Right lung (tissue), 10 donors: Measurements from ENCODE around the gene LYG2. TPM values are rescaled to one million over a fixed set of nuclear protein-coding genes. Genes with fewer than 3 reads are reported as not detected.
"Not testable (repeated sequence)": the region's sequence is repeated elsewhere in the genome, so short reads cannot be mapped to it uniquely, and the experiment has no call there.

Experiments used
- DNase-seq, 2 donors: peaks; one replicate each; pipeline ENCODE4 v3.0.0-alpha.2; 2013
- long read RNA-seq, 8 donors: transcript quantifications; one replicate each; lab custom pipeline, GENCODE V29; 2026
- polyA plus RNA-seq, 5 donors: library from polyadenylated mRNA; unstranded; fragments of 120-200 nt; gene quantifications; one replicate each; pipeline versions ENCODE4 v1.2.1 to v1.2.3, GENCODE V29; 2013; ENCODE audit warnings: inconsistent platforms in 1 of 5, low replicate concordance in 1 of 5; ENCODE audit not compliant: insufficient read length in 5 of 5, insufficient read depth in 1 of 5

The LYG2 gene
- under 1 TPM; 0.34 to 0.80 (median 0.64) TPM for polyA plus RNA-seq
- long read RNA-seq, donor 1: 0 reads
- long read RNA-seq, donor 2: 0 reads
- long read RNA-seq, donor 3: 0 reads
- long read RNA-seq, donor 4, partial matches to known transcripts: 5 of 5 reads
- long read RNA-seq, donor 4, other reads (novel, unspliced or antisense): 0 of 5 reads
- long read RNA-seq, donor 5: 0 reads
- long read RNA-seq, donor 6: 0 reads
- long read RNA-seq, donor 7: 0 reads
- long read RNA-seq, donor 8: 0 reads

GRCh38 chr2:99255491-99256318 is at the start of gene LYG2:
Gene LYG2, minus strand, starts transcription at chr2:99255666. Its CDS starts 1,406 bp downstream, at chr2:99254260.
- no peak for DNase-seq

- DNase-seq: not testable (repeated sequence)
Observed at GRCh38 chr2:99301097-99301496, 45.6 kb upstream of the LYG2 start, which contains the start of gene LYG1. Gene LYG1, minus strand, starts transcription at chr2:99301197. Its CDS starts 5,527 bp downstream, at chr2:99295670.

GRCh38 chr2:99299580-99299979 is 44.1 kb upstream of the LYG2 start:
- DNase-seq: no peak

GRCh38 chr2:99297994-99298393 is 42.5 kb upstream of the LYG2 start:
- no peak for DNase-seq

GRCh38 chr2:99285526-99285925 is 30.1 kb upstream of the LYG2 start:
- peak; percentile 23 to 30 for DNase-seq

GRCh38 chr2:99279969-99280695 is 24.7 kb upstream of the LYG2 start:
- DNase-seq: no peak

GRCh38 chr2:99278793-99279291 is 23.4 kb upstream of the LYG2 start:
- DNase-seq: no peak

- DNase-seq: not testable (repeated sequence)
Observed at GRCh38 chr2:99278195-99278765, 22.8 kb upstream of the LYG2 start.

GRCh38 chr2:99275882-99276281 is 20.4 kb upstream of the LYG2 start:
- no peak for DNase-seq

GRCh38 chr2:99261242-99261641 is 5.8 kb upstream of the LYG2 start:
- no peak for DNase-seq

- no peak for DNase-seq
Observed at GRCh38 chr2:99260184-99260583, 4.7 kb upstream of the LYG2 start.

- DNase-seq: no peak
Observed at GRCh38 chr2:99259465-99259864, 4.0 kb upstream of the LYG2 start.

GRCh38 chr2:99256677-99257076 is 1.2 kb upstream of the LYG2 start:
- no peak for DNase-seq

GRCh38 chr2:99249951-99250350 is 5.5 kb downstream of the LYG2 start:
- DNase-seq: no peak

- DNase-seq: no peak
Observed at GRCh38 chr2:99242151-99242550, 13.3 kb downstream of the LYG2 start.

- no peak for DNase-seq
Observed at GRCh38 chr2:99240431-99240830, 15.0 kb downstream of the LYG2 start.

- DNase-seq: no peak
Observed at GRCh38 chr2:99238599-99238998, 16.9 kb downstream of the LYG2 start.

GRCh38 chr2:99233177-99233576 is 22.3 kb downstream of the LYG2 start:
- not testable (repeated sequence) for DNase-seq

- DNase-seq: no peak
Observed at GRCh38 chr2:99217929-99218501, 37.5 kb downstream of the LYG2 start.

- DNase-seq: no peak
Observed at GRCh38 chr2:99216096-99216495, 39.4 kb downstream of the LYG2 start.

- DNase-seq: no peak
Observed at GRCh38 chr2:99205491-99205890, 50.0 kb downstream of the LYG2 start.
